ENCODE measurements around the gene LRGUK.

Gene LRGUK

DNA sequence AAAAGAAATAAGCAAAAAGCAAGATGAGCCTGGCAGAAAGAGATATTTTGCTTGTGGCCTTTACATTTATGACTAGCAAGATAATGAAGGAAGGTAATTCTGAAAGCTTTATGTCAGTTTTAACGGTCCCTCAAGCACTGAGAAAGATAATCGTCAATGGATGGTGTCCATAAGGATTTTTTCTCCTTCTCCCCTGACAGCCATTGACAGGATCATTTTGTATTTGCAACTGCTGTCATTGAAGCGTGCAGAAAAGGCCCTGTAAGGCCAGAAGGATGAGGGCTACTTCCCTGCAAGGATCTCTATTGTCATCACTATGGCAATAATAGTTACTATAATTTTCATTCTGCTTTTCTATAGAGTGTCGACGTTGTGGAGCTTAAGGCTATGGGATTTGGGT, 994 bp upstream of the LRGUK start:
- DNase-seq (ENCODE audit: low read depth) = no peak
- TF ChIP-seq, protein P1, sequence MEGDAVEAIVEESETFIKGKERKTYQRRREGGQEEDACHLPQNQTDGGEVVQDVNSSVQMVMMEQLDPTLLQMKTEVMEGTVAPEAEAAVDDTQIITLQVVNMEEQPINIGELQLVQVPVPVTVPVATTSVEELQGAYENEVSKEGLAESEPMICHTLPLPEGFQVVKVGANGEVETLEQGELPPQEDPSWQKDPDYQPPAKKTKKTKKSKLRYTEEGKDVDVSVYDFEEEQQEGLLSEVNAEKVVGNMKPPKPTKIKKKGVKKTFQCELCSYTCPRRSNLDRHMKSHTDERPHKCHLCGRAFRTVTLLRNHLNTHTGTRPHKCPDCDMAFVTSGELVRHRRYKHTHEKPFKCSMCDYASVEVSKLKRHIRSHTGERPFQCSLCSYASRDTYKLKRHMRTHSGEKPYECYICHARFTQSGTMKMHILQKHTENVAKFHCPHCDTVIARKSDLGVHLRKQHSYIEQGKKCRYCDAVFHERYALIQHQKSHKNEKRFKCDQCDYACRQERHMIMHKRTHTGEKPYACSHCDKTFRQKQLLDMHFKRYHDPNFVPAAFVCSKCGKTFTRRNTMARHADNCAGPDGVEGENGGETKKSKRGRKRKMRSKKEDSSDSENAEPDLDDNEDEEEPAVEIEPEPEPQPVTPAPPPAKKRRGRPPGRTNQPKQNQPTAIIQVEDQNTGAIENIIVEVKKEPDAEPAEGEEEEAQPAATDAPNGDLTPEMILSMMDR (IDR thresholded peaks at IDR 0.05; ENCODE audit: insufficient read depth, low read depth, low read length, missing control alignments) = no peak
- no peak overlapping the region for H3K4me3 ChIP-seq (ENCODE audit: low read length)

DNA sequence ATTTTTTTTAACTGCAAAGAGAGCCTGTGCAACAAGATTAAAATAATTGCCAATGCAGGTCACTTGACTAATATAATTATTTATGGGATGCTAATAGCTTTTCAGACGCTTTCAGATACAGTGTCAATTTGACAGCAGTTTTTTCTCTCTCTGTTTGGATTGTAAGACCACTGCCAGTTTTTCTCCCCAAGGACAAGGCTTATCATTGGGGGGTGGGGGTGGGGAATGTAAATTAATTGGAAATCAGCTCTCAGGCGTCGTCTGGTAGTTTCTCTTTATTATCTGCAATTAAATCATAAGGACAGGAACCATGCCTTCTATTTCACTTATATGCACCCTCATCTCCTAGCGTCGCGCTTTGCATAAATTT, 559 bp upstream of the LRGUK start:
- TF ChIP-seq, protein P1 (IDR thresholded peaks at IDR 0.05; ENCODE audit: insufficient read depth, low read depth, low read length, missing control alignments) = no peak
- no peak for DNase-seq (ENCODE audit: low read depth)
- H3K4me3 ChIP-seq (ENCODE audit: low read length) = peak overlapping the region; percentile 77

DNA sequence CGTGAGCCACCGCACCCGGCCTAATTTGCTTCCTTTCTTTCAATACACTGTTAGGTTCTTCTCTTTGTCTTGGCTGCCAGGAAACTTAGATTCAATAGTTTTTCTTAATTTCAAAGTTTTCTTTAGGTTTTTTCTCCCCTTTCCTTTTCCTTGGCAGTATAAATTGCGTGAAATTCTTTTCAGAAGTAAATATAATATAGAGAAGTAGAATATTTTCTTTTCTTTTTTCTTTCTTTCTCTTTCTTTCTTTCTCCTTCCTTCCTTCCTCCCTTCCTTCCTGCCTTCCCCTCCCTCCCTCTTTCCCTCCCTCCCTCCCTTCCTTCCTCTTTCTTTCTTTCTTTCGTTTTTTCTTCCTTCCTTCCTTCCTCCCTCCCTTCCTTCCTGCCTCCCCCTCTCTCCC, 1.7 kb downstream of the LRGUK start:
- TF ChIP-seq, protein P1 (IDR thresholded peaks at IDR 0.05; ENCODE audit: insufficient read depth, low read depth, low read length, missing control alignments) = no peak
- no peak for DNase-seq (ENCODE audit: low read depth)
- H3K4me3 ChIP-seq (ENCODE audit: low read length) = no peak overlapping the region

DNA sequence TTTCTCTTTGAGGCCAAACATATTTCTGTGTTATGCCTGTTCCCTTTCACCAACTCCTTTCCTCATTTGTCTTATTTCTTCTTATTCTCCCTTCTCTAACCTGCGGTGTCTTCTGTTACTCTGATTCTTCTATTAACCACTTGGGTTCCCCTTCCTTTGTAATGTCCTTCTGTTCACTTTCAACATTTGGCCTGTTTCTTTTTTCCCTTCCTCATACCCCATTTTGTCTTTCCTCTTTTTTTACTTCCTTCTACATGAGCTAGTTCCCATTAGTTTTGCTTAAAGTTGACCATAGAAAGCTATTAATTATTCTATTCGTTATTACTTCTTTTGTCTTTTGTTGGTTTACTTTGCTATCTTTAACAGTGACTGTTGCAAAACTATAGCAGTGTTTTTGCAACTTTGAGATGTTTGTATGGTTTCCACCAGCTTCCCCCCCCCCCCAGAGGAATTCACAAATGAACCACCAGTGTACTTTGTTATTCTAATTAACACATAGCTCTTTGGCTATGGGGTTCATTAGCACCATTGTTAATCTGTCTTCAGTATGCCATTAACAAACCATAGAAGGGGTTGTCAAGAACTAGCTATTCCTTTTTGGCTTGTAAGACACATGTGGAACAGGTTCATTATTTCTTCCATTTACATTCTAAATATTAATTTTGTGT, 2.9 kb downstream of the LRGUK start:
- TF ChIP-seq, protein P1 (IDR thresholded peaks at IDR 0.05; ENCODE audit: insufficient read depth, low read depth, low read length, missing control alignments) = no peak
- no peak overlapping the region for H3K4me3 ChIP-seq (ENCODE audit: low read length)
- no peak for DNase-seq (ENCODE audit: low read depth)

DNA sequence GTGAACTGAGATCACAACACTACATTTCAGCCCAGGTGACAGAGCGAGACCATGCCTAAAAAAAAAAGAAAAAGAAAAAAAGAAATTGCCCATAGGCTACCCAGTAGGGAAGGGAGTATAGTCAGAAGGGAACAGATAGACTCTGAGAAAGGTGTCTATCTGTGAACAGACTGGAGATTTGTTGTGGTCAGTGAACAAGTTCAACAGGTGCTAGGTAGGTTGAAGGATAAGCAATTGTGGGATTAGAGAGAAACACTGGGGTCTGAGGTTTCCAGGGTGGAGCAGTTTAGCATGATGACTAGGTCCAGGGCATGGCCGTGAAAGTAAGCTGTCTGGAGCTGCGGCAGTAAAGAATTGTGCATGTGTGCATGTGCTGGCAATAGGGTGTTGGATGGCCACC, 6.9 kb downstream of the LRGUK start:
- no peak for DNase-seq (ENCODE audit: low read depth)
- TF ChIP-seq, protein P1 (IDR thresholded peaks at IDR 0.05; ENCODE audit: insufficient read depth, low read depth, low read length, missing control alignments) = no peak
- H3K4me3 ChIP-seq (ENCODE audit: low read length) = no peak overlapping the region

DNA sequence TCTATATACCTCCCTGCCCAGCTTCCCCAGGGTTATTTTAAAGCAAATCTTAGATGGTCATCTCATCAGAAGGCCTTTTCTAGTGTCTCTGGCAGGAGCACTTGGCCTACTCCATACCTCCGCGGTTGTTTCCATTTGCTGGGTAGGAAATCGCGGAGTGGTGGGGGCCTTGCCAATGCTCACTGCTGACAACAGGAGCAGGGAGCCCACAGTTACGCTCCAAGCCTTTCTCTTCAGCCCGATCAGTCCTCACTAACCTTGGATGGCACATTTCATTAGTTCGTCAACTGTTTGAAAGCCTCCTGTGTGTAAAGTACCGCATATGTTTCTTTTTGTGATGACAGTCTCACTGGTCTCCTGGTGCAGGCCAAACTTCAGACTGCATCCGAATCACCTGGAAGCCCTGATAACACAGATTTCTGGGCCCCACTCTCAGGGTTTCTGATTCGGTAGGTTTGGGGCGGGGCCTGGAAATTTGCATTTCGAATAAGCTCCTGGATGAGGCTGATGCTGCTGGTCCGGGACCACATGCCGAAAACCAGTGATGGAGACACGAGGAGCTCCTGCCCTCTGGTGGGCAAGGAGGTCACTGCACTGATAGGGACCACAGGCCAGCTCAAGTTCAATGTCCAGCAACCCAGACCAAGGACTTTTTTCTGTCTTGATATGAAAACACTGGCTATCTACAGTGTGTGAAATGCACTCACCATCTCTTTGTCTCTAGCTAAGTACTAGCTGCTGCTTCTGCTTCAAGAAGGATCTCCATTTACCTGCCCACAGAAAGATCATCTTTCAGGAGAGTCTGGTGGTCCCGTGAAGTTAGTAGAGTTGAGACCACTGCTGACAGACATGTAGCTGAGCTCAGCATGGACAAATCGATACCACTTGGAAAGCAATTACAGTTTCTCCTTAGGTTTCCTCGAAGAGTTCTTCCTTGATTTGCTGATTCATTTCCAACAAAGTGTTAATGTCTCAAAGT, 14.0 kb downstream of the LRGUK start:
- TF ChIP-seq, protein P1 (IDR thresholded peaks at IDR 0.05; ENCODE audit: insufficient read depth, low read depth, low read length, missing control alignments) = peak; percentile 92
- DNase-seq (ENCODE audit: low read depth) = peak; percentile 54
- H3K4me3 ChIP-seq (ENCODE audit: low read length) = no peak overlapping the region
